Measurements from ENCODE around the gene WDR86. TPM values are rescaled to one million over a fixed set of nuclear protein-coding genes. Genes with fewer than 3 reads are reported as not detected.

WDR86 gene
- total RNA-seq, 1 experiment from 2014 or later, result not detected

DNA sequence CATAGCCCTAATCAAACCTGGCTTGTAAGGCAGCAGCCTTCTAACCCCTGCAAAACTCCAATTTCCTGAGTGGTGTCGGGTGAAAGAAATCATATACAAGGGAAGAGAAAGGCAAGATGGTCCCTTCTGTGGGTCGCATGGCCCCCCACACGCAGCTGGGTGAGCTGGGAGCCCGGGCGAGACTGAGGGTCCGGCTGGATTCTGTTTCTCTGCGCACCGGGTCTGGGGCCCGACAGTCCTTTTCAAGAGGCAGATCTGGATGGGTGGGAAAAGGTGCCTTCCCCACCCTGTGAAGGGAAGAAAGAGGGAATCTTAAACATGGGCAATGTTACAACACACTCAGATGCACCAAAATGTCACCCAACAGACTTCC lies 18.5 kb downstream of the WDR86 start:
- DNase-seq (ENCODE audit: low spot score), result no peak

DNA sequence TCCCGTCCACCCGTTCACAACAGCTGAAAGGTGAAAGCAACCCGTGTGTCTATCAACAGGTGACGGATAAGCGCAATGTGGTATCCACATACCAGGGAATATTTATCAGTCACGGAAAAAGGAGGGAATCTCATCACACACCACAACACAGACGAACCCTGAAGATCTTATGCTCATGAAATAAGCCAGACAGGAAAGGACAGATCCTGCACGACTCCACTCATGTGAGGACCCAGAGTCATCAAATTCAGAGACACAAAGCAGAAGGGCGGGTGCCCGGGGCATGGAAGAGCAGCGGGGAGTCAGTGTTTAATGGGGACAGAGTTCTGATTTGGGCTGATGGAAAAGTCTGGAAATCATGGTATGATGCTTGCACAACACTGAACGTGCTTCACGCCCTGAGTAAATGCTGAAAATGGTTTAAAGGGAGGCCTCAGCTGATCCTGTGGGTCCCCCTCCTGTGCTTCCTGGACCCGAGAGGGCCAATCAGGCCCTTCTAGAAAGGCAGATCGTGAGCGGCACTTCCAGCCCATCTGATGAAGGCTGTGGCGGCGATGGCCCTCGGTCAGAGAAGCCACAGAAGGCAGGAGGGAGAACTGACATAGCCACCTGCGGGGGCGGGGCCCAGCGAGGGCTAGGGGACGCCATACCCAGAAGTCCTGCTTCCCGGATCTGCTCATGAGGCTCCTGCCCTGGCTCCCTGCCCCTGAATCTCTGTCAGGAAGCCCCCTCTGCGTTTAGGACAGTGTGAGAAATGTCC lies 19.1 kb downstream of the WDR86 start:
- DNase-seq (ENCODE audit: low spot score), result no peak

DNA sequence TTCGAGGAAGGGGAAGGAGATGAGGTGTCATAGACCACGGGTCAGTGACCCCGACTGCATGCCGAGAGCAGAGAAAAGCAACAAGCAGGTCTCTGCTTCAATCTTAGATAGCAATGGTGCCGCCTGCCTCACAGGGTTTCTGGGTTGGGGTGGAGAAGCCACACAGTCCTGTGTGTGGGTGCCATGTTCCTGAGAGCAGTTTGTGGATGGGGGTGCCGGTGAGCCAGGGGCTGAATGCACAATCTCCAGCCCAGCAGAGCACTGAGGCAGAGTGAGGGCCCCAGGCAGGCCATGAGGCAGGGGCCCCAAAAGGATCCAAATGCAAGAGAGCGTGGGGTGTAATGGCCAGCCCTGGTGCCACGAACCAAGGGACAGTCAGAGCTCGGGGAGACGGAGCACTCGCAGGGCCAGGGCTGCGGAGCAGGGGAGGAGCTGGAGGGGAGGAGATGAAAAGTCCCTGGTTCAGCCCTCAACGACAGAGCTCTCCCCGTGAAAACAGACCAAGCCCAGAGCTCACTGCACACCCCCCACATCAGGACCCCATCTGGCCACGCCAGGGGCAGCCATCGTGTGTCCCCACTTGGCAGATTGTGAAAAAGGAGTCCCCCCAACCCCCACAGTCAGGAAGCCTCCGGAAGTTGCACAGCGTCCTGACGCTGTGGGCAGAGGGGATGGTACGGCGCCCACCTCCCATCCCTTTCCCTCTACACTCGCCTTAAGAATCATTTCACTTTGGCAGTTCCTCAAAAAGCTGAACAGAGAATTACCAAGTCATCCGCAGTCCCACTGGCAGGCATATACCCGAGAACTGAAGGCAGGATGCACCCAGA lies 19.9 kb downstream of the WDR86 start:
- no peak for DNase-seq (ENCODE audit: low spot score)

DNA sequence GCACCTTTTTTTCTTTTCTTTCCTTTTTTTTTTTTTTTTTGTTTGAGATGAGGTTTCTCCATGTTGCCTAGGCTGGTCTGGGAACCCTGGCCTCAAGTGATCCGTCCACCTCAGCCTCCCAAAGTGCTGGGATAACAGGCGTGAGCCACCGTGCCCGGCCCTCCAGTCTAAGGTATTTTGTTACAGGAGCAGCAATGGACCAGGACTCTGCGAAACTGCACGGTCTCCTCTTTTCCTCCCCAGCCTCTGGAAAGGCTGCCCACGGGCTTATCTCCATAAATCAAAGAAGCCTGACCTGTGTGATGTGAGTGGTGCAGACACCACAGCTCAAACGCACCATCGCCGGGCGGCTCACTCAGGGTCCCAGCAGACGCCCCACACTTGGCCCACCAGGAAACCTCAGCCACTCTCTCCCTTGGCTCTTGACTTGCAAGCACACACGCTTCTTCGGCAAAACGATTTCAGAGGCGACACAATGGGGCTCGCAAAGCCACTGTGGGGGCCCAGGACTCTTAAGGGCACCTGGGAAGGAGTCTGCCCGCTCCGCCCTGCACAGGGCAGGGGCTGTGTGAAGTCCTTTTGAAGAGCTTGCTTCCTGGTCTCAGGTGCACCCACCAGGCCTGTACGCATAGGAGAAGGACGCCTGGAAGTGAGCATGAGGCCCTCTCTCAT lies 20.6 kb downstream of the WDR86 start:
- no peak for DNase-seq (ENCODE audit: low spot score)

DNA sequence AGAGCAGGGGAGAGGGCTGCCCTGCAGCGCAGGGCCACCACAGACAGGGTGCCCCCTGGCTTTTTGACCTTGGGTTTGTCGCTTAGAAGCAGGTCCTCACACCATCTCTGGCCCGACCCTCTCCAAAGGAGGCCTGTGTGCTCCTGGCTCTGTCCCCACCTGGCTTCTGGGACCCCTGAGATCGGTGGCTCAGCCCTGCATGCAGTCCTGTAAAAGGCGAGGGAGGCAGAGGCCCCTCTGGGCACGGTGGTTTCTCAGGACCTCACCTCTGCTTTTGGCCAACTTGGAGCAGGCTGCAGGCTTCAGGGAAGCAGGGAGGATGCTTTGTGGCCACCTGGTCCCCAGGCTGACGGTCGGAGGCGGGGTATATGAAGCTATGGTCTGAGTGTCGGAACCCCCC lies 21.4 kb downstream of the WDR86 start:
- no peak for DNase-seq (ENCODE audit: low spot score)

DNA sequence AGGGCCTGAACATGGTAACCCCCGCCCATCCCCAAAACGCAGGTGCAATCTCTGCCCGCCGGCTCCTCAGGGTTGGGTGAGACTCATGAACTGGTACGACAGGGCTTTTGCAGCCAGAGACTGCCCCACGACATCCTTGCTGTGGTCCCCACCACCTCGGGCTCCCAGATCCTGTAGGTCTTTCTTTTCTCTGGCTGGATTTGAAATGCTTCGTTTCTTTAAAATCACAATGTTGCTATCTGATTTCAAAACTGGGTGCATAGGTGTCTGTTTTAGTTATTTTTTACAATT lies 21.9 kb downstream of the WDR86 start:
- DNase-seq (ENCODE audit: low spot score), result no peak

DNA sequence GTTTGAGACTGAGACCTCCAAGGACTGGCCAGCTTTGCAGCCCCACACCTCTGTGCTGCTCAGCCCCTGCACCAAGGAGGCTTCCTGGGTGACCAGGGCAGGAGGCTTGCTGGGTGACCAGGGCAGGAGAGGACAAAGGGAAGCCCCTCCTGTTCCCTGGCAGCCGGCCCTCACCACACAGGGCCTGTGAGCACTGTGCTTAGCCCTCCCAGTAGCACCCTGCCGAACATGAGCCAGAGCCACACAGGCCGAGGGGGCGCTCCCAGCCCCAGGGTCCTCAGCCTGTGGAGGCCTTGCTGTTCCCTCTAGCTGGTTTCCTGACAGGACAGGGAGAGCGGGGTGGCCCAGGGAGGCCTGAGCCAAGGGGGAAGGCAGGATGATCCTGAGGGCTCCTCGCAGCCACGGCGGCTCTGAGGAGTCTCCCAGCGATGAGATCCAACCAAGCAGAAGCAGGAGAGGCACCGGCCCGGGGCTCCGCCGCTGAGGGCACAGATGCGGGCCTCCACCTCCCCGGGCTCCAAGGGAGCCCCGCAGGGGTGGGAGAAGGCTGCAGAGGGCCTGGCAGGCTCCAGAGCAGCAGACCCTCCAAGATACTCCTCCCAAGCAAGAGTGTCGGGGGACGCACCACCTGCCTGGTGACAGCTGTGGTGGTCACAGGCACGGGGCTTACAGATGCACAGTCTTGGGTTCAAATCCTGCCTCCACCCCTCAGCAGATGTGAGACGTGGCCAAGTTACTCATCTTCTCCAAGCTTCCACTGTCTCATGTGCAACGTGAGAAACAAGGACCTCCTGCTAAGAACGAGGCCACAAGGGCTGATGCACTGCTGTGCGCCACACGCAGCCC lies 22.5 kb downstream of the WDR86 start:
- DNase-seq (ENCODE audit: low spot score), result no peak

DNA sequence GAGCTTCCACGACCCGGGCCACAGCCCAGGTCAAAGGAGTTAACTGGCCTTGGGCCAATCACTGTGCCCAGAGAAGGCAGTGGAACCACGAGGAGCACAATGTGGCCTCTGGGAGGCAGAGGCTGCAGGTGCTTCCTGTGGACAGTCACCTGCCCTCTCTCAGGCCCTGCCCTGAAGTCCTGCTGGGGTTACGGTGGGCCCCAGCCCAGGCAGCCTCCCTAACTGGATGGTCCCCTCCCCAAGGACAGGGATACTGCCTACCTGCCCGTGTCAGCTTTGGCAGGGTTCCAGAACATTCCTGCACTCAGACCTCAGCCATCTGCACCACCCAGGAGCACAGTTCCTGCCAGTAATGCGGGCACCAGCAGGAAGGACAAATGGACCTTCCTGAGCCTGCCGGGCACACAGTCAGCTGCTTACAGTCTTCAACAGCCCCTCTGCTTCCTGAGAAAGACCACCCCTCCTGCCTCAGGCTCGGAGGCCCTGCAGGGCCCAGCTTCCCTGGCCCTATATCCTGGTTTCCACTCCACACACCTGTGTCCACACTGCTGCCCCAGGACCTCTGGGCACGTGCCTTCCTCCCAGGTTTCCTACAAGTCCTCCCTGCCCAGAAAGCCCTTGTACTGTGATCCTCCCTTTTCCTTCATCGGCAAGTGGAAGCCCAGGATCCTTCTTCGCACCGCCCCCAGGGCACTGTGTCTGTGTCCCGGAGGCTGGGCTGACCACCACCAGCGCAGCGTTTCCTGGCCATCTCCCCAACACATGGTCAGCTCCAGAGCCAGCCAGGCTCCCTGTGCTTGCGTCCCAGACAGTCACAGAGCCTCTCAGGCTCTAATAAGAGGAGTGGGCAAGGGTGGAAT lies 23.3 kb downstream of the WDR86 start:
- no peak for DNase-seq (ENCODE audit: low spot score)

DNA sequence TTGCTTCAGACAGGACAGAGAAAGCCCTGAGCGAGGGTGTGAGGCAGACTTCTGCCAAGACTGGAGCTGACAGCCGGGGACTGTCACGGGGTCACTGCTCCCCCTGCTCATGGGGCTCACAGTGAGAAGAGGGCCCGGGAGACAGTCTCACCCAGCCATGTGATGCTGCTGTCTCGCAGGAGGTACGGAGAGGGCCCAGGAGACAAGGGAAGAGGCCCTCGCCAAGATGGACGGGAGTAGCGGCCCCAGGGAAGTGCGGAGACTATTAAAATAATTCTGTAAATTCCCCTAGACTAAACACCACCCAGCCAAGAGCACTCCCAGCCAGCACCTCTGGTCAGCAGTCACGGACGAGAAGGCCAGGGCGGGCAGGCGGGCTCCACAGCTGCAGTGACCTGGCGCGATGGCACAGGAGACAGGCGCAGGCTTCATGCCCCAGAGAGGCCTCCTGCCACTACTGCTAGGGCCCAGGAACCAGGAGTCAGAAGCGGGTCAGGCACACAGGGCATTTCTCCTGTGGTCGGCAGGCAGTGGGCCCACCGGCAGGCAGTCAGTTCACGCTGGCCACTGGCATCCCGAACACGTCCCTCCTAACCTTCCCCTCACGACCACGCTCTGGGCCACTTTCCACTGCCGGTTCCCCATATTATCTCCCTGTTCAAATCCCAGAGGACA lies 24.1 kb downstream of the WDR86 start:
- no peak for DNase-seq (ENCODE audit: low spot score)

DNA sequence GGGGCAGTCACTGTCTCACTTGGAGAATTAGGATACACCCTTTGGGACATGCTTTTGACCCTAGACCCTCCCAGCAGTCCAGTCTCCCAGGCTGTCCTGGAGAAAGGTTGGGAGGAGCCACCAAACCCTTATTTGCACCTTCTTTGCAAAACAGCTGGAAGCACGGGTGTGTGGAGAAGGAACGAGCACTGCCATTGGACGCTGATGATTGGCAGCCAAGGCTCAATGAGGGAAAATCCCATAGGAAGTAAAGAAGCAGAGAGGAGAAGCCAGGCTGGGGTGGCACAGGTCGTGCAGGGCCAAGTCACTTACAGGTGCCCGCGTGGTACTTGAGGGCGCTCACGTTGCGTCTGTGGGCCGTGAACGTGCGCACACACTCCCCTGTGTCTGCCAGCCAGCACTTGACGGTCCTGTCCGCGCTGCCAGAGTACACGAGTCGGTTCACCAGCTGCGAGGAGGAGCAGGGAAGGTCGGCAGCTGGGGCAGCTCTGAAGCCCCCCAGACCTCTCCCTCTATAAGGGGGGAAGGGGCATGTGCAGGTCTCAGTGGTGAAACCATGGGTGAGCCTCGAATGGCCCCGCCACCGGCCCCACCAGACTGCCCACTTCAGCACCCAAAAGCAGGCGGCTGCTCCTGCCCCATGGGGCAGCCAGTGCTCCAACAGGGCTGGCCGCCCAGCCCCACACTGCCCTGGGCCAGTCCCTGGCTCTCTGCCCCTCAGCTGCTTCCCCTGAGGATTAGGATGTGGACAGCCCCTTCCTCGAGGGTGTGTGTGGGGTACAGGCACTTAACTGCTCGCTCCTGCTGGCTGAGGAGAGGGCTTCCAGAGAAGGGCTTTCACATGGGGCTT lies 24.8 kb downstream of the WDR86 start:
- no peak for DNase-seq (ENCODE audit: low spot score)

DNA sequence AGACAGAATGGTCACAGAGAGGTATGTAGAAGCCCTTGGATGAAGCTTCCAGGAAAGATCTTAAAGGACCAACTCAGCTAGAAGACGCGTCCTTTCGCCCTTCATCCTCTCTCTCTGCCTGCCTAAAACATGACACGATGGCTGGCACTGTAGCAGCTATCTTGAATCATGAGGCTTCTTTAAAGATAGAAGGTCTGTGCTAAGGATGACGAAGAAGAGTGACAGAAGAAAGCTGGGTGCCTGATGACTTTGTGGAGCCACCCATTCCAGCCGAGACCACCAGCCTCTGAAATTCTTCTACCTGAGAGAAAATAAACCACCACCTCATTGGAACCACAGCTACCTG lies 25.5 kb downstream of the WDR86 start:
- DNase-seq (ENCODE audit: low spot score), result no peak

DNA sequence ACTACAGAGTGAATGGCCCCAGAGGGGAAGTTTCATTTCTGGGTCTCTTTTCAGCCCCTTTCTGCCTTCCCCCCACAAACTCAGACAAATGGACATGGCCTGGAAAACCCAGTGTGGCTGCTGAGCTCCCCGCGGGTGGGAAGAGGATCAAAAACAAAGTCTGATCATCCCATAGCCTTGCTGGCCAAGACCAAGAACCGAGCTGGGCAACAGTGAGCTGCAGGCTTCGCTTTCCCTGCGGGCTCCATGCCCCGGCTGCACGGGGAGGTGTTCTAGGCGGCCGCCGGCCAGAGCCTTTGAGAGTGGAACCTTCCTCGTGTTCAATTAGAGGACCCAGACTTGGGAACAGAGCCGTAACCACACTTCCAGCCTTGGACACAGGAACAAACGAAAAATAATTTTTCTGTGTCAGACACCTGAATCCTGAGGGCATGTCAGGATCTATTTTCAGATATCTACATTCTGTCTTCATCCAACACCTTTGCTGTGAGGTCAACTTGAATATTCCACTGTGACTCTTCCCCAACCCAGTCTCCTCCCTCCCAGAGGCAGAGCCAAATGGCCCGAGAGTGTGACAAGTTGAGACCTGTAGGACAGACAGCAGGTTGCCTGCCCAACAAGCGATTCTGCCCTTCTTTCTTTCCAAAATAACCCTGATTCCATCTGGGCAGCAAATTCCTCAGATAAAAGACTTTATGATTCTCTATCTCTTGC lies 26.0 kb downstream of the WDR86 start:
- DNase-seq (ENCODE audit: low spot score), result no peak

DNA sequence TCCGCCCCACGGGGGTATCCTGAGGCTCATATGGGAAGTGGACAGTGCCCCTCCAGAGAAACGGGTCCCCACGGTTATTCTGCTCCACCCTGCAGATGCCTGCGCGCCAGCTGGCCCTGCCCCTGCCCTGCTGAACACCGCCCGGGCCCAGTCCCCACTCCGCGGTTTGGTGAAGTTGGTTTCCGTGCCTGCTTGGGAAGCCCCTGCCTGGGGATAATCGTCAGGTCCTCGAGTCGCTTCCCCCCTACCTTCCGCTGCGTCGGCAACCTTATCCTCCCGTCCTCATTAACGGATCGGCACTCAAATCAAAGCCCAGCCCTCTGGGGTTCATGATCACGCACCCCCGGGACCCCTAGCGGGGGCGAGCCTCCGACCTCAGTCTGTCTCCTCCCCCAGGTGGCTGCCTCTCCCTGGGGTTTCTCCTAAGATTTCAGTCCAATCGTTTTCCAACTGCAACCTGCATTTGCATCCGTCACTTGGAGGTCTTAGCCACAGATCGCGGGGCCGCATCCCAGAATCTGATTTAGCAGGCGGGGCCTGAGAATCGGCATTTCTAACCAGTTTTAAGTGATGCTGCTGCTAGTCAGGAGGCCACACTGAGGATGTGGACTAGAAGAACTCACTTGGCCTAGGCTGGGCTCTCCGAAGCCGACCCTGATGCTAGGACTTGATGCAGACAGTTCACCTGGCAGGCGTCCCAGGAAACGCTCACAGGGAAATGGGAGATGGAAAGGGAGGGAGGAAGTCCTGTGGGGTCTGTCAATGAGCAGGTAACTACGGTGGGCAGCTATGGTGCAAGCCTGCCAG lies 27.6 kb downstream of the WDR86 start:
- DNase-seq (ENCODE audit: low spot score), result no peak

DNA sequence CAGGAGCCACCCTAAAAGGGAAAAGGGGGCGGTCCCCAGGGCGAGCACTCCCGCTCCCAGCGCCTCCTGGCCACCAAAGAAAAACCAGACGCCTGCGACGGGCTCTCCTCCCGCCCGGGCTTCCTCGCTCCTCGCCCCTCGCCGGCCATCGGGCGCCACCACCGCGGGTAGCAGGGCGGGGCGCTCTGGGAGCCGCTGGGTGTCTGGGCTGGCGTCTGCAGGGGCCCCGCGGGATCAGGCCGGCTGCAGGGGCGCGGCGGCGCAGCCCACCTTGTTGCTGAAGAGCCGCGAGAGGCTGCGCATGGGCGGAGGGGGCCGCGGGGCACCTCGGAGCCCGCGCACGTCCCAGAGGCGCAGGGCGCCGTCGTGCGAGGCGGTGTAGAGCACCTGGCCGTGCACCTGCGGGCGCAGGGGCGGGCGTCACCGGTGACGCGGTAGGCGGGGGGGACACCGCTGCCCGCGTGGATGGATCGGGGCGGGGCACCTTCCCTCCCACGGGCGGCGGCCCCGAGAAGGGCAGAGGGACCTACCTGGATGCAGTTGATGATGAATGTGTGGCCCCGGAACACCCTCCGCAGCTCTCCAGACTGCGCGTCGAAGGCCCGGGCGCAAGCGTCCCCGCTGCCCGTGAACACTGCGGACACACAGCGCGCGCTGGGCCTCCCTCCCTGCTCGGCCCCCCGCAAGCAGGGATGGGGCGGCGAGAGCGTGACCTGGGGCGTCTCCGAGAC lies 28.3 kb downstream of the WDR86 start:
- DNase-seq (ENCODE audit: low spot score), result no peak

DNA sequence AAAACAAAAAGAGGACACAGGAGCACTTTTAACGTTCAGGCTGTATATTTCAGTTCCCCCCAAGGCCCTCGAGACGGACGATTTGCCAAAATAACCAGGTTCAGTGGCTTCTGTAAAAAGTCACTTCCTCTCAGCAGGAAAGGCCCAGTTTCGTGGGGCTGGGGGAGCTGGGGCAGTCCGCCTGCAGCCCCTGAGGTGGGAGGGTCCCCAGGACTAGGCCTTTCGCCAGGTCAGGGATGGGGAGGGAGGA lies 28.8 kb downstream of the WDR86 start:
- DNase-seq (ENCODE audit: low spot score), result no peak

DNA sequence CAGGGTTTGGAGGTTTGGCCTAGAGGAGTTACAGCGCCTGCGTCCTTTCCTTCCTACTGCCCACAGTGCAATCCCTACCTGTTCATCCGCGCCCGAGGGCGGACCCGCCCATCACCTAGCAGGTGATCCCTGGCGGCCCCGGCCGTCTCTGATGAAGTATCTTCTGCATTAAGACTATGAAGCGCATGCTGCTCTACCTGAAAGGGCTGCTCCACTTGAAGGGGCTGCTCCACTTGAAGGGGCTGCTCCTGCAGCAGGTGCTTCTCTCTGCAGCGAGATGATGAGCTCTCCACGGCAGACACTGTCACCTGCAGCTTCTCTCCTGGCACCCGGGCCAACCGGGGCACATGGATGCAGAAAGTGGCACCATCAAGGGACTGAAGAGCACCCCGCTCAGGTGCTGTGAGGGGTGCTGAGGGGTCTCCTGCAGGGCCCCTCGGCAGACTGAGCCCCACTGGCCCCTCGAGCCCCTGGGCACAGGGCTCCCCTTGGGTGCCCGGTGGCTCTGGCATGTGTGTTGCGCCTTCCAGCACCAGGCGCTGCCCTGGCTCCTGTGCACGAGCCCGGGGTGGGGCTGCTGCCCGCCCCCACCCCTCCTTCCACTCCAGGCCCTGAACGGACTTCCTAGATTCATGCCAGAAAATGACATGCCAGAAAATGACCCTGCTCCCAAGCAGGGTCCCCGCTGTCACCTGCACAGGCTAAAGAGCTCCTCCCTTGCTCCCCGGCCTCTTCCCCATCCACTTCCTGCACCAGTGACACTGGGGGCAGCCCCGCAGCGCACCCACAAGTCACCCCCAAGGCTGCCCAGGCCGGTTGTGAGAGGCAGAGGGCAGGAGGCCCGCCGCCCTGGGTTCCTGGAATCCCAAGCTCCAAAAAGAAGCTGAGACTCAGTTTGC lies 29.4 kb downstream of the WDR86 start:
- DNase-seq (ENCODE audit: low spot score), result no peak
